Activated naive CD8-positive, alpha-beta T cell treated with anti-CD3 and anti-CD28 coated beads, Interleukin-2, amount 50 U/mL, for 16 hours (primary cell): ENCODE results near the gene RSAD1.

Experiments
- DNase-seq: peaks from one replicate; pipeline ENCODE4 v3.0.0-alpha.2; 2020; ENCODE audit warnings: low read depth, low spot score

Gene RSAD1

GRCh38 chr17:50458270-50458669 lies 20.4 kb upstream of the RSAD1 start:
- DNase-seq: no peak

- DNase-seq: no peak
These were observed 19.7 kb upstream of the RSAD1 start for GRCh38 chr17:50458701-50459676.

- DNase-seq: no peak
These were observed 18.9 kb upstream of the RSAD1 start for GRCh38 chr17:50459756-50460155.

- no peak for DNase-seq
These were observed 17.7 kb upstream of the RSAD1 start for GRCh38 chr17:50460831-50461526.

- DNase-seq: no peak
These were observed 17.0 kb upstream of the RSAD1 start for GRCh38 chr17:50461550-50462132.

GRCh38 chr17:50462446-50462845 lies 16.2 kb upstream of the RSAD1 start:
- DNase-seq: no peak

- DNase-seq: no peak
These were observed 14.5 kb upstream of the RSAD1 start for GRCh38 chr17:50464121-50464520.

GRCh38 chr17:50464736-50465135 lies 13.9 kb upstream of the RSAD1 start:
- DNase-seq: no peak

- no peak for DNase-seq
These were observed 13.5 kb upstream of the RSAD1 start for GRCh38 chr17:50465171-50465570.

- no peak for DNase-seq
These were observed 13.0 kb upstream of the RSAD1 start for GRCh38 chr17:50465635-50466034.

GRCh38 chr17:50466371-50467113 lies 12.1 kb upstream of the RSAD1 start:
- no peak for DNase-seq

- DNase-seq: no peak
These were observed 11.4 kb upstream of the RSAD1 start for GRCh38 chr17:50467114-50467854.

- no peak for DNase-seq
These were observed 10.8 kb upstream of the RSAD1 start for GRCh38 chr17:50467855-50468303.

- no peak for DNase-seq
These were observed 10.1 kb upstream of the RSAD1 start, which contains the start of gene CHAD for GRCh38 chr17:50468304-50469207. CHAD (minus strand) TSS chr17:50468880; CDS start chr17:50468813, 67 bp downstream.

- DNase-seq: no peak
These were observed 9.5 kb upstream of the RSAD1 start for GRCh38 chr17:50469208-50469605.

- no peak for DNase-seq
These were observed 8.9 kb upstream of the RSAD1 start for GRCh38 chr17:50469671-50470305.

GRCh38 chr17:50470426-50470825 lies 8.2 kb upstream of the RSAD1 start:
- no peak for DNase-seq

GRCh38 chr17:50471009-50471905 lies 7.4 kb upstream of the RSAD1 start:
- no peak for DNase-seq
